HCT116 (cell line): Measurements from ENCODE around the gene MSMB.

ENCODE experiments used
- CTCF ChIP-seq, 3 experiments: fragments of 200-600 bp in 1 of 3; sonication (generic) in 1 of 3; IDR thresholded peaks in 2 of 3; conservative IDR thresholded peaks in 1 of 3; 2 replicates each; pipeline ENCODE4 v1.5.1; 2012 to 2017; ENCODE audit warnings: low read depth in 2 of 3, low read length in 2 of 3, antibody characterized with exemption in 1 of 3, borderline replicate concordance in 1 of 3, control low read depth in 1 of 3, mild to moderate bottlenecking in 1 of 3, mixed read lengths in 1 of 3, mixed run types in 1 of 3, moderate library complexity in 1 of 3; ENCODE audit not compliant: insufficient read depth in 1 of 3
- EZH2 ChIP-seq: fragments of 200-600 bp; sonication (generic); IDR thresholded peaks from 2 replicates; pipeline ENCODE4 v1.6.1; 2017; ENCODE audit warnings: antibody characterized with exemption, mixed run types
- MAX ChIP-seq: IDR thresholded peaks from 2 replicates; pipeline ENCODE4 v1.6.1; 2012
- POLR2A ChIP-seq: IDR thresholded peaks from 2 replicates; pipeline ENCODE4 v1.7.0; 2011; ENCODE audit warnings: borderline replicate concordance; ENCODE audit not compliant: insufficient read depth, insufficient read length; ENCODE audit errors: extremely low read depth
- RAD21 ChIP-seq: IDR thresholded peaks from 2 replicates; pipeline ENCODE4 v1.6.1; 2012; ENCODE audit warnings: low read depth, mild to moderate bottlenecking
- SIN3A ChIP-seq: IDR thresholded peaks from 2 replicates; pipeline ENCODE4 v1.6.1; 2012; ENCODE audit warnings: low read depth
- SRF ChIP-seq: IDR thresholded peaks from 2 replicates; pipeline ENCODE4 v1.6.1; 2012; ENCODE audit warnings: low read depth
- ZBTB33 ChIP-seq: IDR thresholded peaks from 2 replicates; pipeline ENCODE4 v1.6.1; 2011; ENCODE audit warnings: mild to moderate bottlenecking, low read length, moderate library complexity; ENCODE audit not compliant: insufficient replicate concordance; ENCODE audit errors: extremely low read depth

- TF ChIP-seq RAD21 = no peak
- TF ChIP-seq SRF = no peak
- no peak for TF ChIP-seq POLR2A
- no peak for TF ChIP-seq EZH2
- no peak for TF ChIP-seq MAX
- no peak for TF ChIP-seq SIN3A
- TF ChIP-seq CTCF (IDR thresholded peaks at IDR 0.05 in 2 of 3, conservative IDR thresholded peaks at IDR 0.05 in 1 of 3; ENCODE audit: borderline replicate concordance in 1 of 3, insufficient read depth in 1 of 3, low read depth in 2 of 3, low read length in 2 of 3) = no peak
- TF ChIP-seq ZBTB33 = no peak
Measured at GRCh38 chr10:46091828-46092523, 45.9 kb upstream of the MSMB start.
